H1 (cell line): Measurements from ENCODE around the gene GP9. TPM values are rescaled to one million over a fixed set of nuclear protein-coding genes. Genes with fewer than 3 reads are reported as not detected.

Experiments used
- CTCF ChIA-PET: fragments of 300-600 bp; sonication (Branson Sonifier 250); formaldehyde crosslinking; loops from one replicate; lab custom pipeline; 2021; ENCODE audit not compliant: partially characterized antibody; lab: Charles Lee
- POLR2A ChIA-PET: fragments of 300-600 bp; sonication (Branson Sonifier 250); formaldehyde crosslinking; loops from one replicate; lab custom pipeline; 2021; ENCODE audit warnings: inconsistent platforms; ENCODE audit not compliant: partially characterized antibody; lab: Charles Lee
- DNase-seq, 2 experiments: peaks; one replicate each; pipeline versions ENCODE4 v3.0.0 to v3.0.0-alpha.2; 2010 to 2022; ENCODE audit warnings: low spot score in 2 of 2, low read depth in 1 of 2, mixed read lengths in 1 of 2
- FAIRE-seq: peaks from 2 replicates; lab custom pipeline; 2011; peaks lifted over from hg19 to GRCh38; lab: Jason Lieb, UNC
- H2AFZ ChIP-seq: 2 replicates; pipeline ENCODE4 v1.8.1; 2012; ENCODE audit warnings: low read length, inconsistent platforms
- H2AK5ac ChIP-seq: 2 replicates; pipeline ENCODE4 v1.6.1; 2013; ENCODE audit warnings: low read depth, low read length
- H2BK120ac ChIP-seq: replicated peaks from 2 replicates; pipeline ENCODE3; 2013; ENCODE audit warnings: low read depth, low read length, inconsistent platforms
- H2BK12ac ChIP-seq: 2 replicates; pipeline ENCODE4 v1.6.1; 2013; ENCODE audit warnings: low read depth, low read length
- H2BK15ac ChIP-seq: 2 replicates; pipeline ENCODE4 v1.6.1; 2013; ENCODE audit warnings: low read length
- H2BK20ac ChIP-seq: 2 replicates; pipeline ENCODE4 v1.6.1; 2013; ENCODE audit warnings: low read length
- H2BK5ac ChIP-seq: 2 replicates; pipeline ENCODE4 v1.6.1; 2013; ENCODE audit warnings: low read depth, low read length
- H3K14ac ChIP-seq: 2 replicates; pipeline ENCODE4 v1.6.1; 2013; ENCODE audit warnings: inconsistent platforms; ENCODE audit not compliant: insufficient read length
- H3K18ac ChIP-seq: 2 replicates; pipeline ENCODE4 v1.6.1; 2013; ENCODE audit warnings: low read length; ENCODE audit errors: extremely low read depth
- H3K23ac ChIP-seq: 2 replicates; pipeline ENCODE4 v1.6.1; 2013; ENCODE audit warnings: inconsistent platforms; ENCODE audit not compliant: insufficient read length
- H3K23me2 ChIP-seq: 2 replicates; pipeline ENCODE4 v1.6.1; 2013; ENCODE audit warnings: low read depth, low read length
- H3K27ac ChIP-seq: 2 replicates; pipeline ENCODE4 v1.6.1; 2011; ENCODE audit warnings: low read depth, low read length, inconsistent platforms
- H3K27me3 ChIP-seq, 4 experiments: replicated peaks in 1 of 4; 1 replicate in 1 of 4; 2 replicates in 3 of 4; pipeline versions ENCODE4 v1.6.1 to v1.8.1; 2011 to 2013; ENCODE audit warnings: low read length in 3 of 4, mild to moderate bottlenecking in 3 of 4, inconsistent platforms in 2 of 4, mixed read lengths in 2 of 4, moderate library complexity in 1 of 4; ENCODE audit not compliant: control insufficient read depth in 3 of 4, insufficient read depth in 3 of 4; ENCODE audit errors: extremely low read depth in 1 of 4
- H3K36me3 ChIP-seq, 4 experiments: 2 replicates each; pipeline versions ENCODE4 v1.6.1 to v1.8.1; 2011 to 2013; ENCODE audit warnings: mild to moderate bottlenecking in 4 of 4, low read length in 3 of 4, moderate library complexity in 2 of 4, control low read depth in 1 of 4, inconsistent platforms in 1 of 4; ENCODE audit not compliant: insufficient read depth in 4 of 4, control insufficient read depth in 2 of 4
- H3K4ac ChIP-seq: replicated peaks from 2 replicates; pipeline ENCODE3; 2013; ENCODE audit warnings: low read length, low read depth, mixed read lengths, inconsistent platforms; ENCODE audit not compliant: insufficient read length
- H3K4me1 ChIP-seq, 4 experiments: replicated peaks in 1 of 4; 1 replicate in 1 of 4; 2 replicates in 3 of 4; pipeline versions ENCODE4 v1.6.1 to v1.8.1; 2011 to 2013; ENCODE audit warnings: low read length in 3 of 4, inconsistent platforms in 2 of 4, mixed read lengths in 1 of 4; ENCODE audit not compliant: insufficient read depth in 4 of 4, control insufficient read depth in 3 of 4
- H3K4me2 ChIP-seq, 2 experiments: 2 replicates each; pipeline versions ENCODE4 v1.6.1 to v1.8.1; 2011 to 2013; ENCODE audit warnings: low read depth in 2 of 2, low read length in 2 of 2, control low read depth in 1 of 2, inconsistent platforms in 1 of 2, mild to moderate bottlenecking in 1 of 2; ENCODE audit not compliant: insufficient read depth in 1 of 2
- H3K4me3 ChIP-seq, 4 experiments: fragments of 200-600, 300-600 bp in 1 of 4; sonication (generic), shearing (Covaris generic), sonication (Bioruptor Twin) in 1 of 4; 2 replicates each; pipeline versions ENCODE4 v1.5.1 to v1.8.1; 2011 to 2016; ENCODE audit warnings: low read length in 4 of 4, low read depth in 3 of 4, control low read depth in 2 of 4, inconsistent platforms in 2 of 4, mild to moderate bottlenecking in 2 of 4, mixed read lengths in 1 of 4, moderate library complexity in 1 of 4; ENCODE audit not compliant: insufficient read depth in 2 of 4; ENCODE audit errors: extremely low read depth in 1 of 4
- H3K56ac ChIP-seq: replicated peaks from 2 replicates; pipeline ENCODE3; 2013; ENCODE audit warnings: low read depth, mild to moderate bottlenecking, mixed read lengths, low read length, inconsistent platforms; ENCODE audit not compliant: insufficient read length
- H3K79me1 ChIP-seq: 2 replicates; pipeline ENCODE4 v1.6.1; 2013; ENCODE audit warnings: low read depth, low read length, control low read depth
- H3K79me2 ChIP-seq, 2 experiments: 2 replicates each; pipeline versions ENCODE4 v1.6.1 to v1.8.1; 2012 to 2013; ENCODE audit warnings: low read length in 2 of 2, mild to moderate bottlenecking in 2 of 2, inconsistent platforms in 1 of 2; ENCODE audit not compliant: insufficient read depth in 2 of 2, control insufficient read depth in 1 of 2
- H3K9ac ChIP-seq, 4 experiments: replicated peaks in 1 of 4; 1 replicate in 1 of 4; 2 replicates in 3 of 4; pipeline versions ENCODE4 v1.6.1 to v1.8.1; 2011 to 2013; ENCODE audit warnings: low read depth in 3 of 4, low read length in 3 of 4, control low read depth in 2 of 4, mild to moderate bottlenecking in 2 of 4, moderate library complexity in 2 of 4, inconsistent platforms in 1 of 4; ENCODE audit errors: extremely low read depth in 1 of 4
- H3K9me3 ChIP-seq, 2 experiments: 2 replicates each; pipeline versions ENCODE4 v1.6.1 to v1.8.1; 2012 to 2013; ENCODE audit warnings: mild to moderate bottlenecking in 2 of 2, moderate library complexity in 2 of 2, control low read depth in 1 of 2, inconsistent platforms in 1 of 2, low read depth in 1 of 2, low read length in 1 of 2, mixed read lengths in 1 of 2; ENCODE audit not compliant: insufficient read depth in 2 of 2
- H4K20me1 ChIP-seq, 2 experiments: replicated peaks in 1 of 2; 2 replicates each; pipeline versions ENCODE3 to v1.8.1; 2011 to 2013; ENCODE audit warnings: inconsistent platforms in 2 of 2, low read length in 2 of 2, mild to moderate bottlenecking in 1 of 2; ENCODE audit not compliant: insufficient read depth in 2 of 2, control insufficient read depth in 1 of 2
- H4K5ac ChIP-seq: 2 replicates; pipeline ENCODE4 v1.6.1; 2013; ENCODE audit warnings: low read length, low read depth, mixed read lengths, inconsistent platforms; ENCODE audit not compliant: insufficient read length
- H4K8ac ChIP-seq: 2 replicates; pipeline ENCODE4 v1.8.0; 2013; ENCODE audit warnings: mild to moderate bottlenecking, moderate library complexity, low read length, inconsistent platforms; ENCODE audit not compliant: insufficient read depth; ENCODE audit errors: extremely low read depth
- H4K91ac ChIP-seq: replicated peaks from 2 replicates; pipeline ENCODE3; 2013; ENCODE audit warnings: low read length, mixed read lengths, inconsistent platforms; ENCODE audit not compliant: insufficient read length
- BCL11A ChIP-seq, 2 experiments: IDR thresholded peaks; one replicate each; pipeline ENCODE4 v1.6.1; 2011; ENCODE audit warnings: low read depth in 2 of 2, low read length in 2 of 2, mild to moderate bottlenecking in 2 of 2
- CEBPB ChIP-seq: IDR thresholded peaks from 2 replicates; pipeline ENCODE4 v1.6.1; 2012; ENCODE audit warnings: low read depth, low read length
- EZH2 ChIP-seq: fragments of 200-600 bp; sonication (generic); IDR thresholded peaks from 2 replicates; pipeline ENCODE4 v1.7.1; 2012; ENCODE audit warnings: low read depth, mild to moderate bottlenecking, moderate library complexity, low read length, inconsistent platforms; ENCODE audit not compliant: severe bottlenecking
- POLR2AphosphoS5 ChIP-seq: IDR thresholded peaks from 2 replicates; pipeline ENCODE4 v1.6.1; 2011; ENCODE audit warnings: low read depth, low read length
- TCF12 ChIP-seq: IDR thresholded peaks from 2 replicates; pipeline ENCODE4 v1.6.1; 2011; ENCODE audit warnings: low read depth, mild to moderate bottlenecking, low read length
- WGBS, 2 experiments: shearing (Covaris generic) in 1 of 2; methylation state at CpG; one replicate each; pipeline versions ENCODE4 v1.1.6 to v1.1.7; 2013 to 2015; ENCODE audit warnings: low lambda C conversion rate in 2 of 2, mixed read lengths in 2 of 2, inconsistent platforms in 1 of 2, low coverage in 1 of 2, missing lambda C conversion rate in 1 of 2; ENCODE audit not compliant: insufficient replicate concordance in 2 of 2, insufficient coverage in 1 of 2, insufficient read length in 1 of 2; ENCODE audit errors: extremely low coverage in 1 of 2, missing lambda C conversion rate in 1 of 2; 5-methylcytosine and 5-hydroxymethylcytosine counted together
- polyA plus RNA-seq, 7 experiments: library from polyadenylated mRNA; depleted of rRNA in 3 of 7; stranded (reverse) in 5 of 7; unstranded in 2 of 7; fragments of >200 nt in 5 of 7; fragments of 200-250 nt in 2 of 7; gene quantifications; 1 replicate in 5 of 7; 2 replicates in 1 of 7; 4 replicates in 1 of 7; pipeline versions ENCODE4 v1.2.1 to v1.2.3, GENCODE V29; 2011 to 2013; ENCODE audit warnings: missing spikeins in 2 of 7, mixed read lengths in 2 of 7
- total RNA-seq: library from RNA; stranded (reverse); fragmentation: NEBNext Ultra II Directional; extraction: Animal tissue kit (Norgen Biotek cat#: 25700); gene quantifications from 2 replicates; pipeline ENCODE4 v1.2.1, GENCODE V29; 2021

GP9 gene
- total and polyA plus RNA-seq, 2 of the 8 experiments (the other 6 are each of a cell fraction or from before 2014, with no cell fraction given) = not detected

DNA sequence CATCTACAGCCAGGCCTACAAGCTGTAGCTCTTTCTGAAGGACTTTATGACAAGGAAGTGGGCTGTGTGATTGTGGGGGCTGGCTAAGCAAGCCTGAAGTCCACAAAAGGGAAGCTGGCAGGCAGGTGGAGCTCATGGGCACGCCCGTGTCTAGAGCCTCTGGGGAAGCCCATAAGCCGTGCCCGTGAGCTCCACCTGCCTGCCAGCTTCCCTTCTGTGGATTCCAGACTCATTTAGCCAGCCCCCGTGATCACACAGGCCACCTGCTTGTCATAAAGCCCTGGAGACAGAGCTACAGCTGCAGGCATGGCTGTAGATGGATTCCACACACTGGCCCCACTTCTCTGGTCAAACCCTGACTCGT, 44.2 kb upstream of the GP9 start:
- H3K79me2 ChIP-seq = no peaks in the 10 kb centered on the region
- no peaks in the 10 kb centered on the region for H3K9me3 ChIP-seq
- H4K5ac ChIP-seq = no peak overlapping the region
- H3K23ac ChIP-seq = no peak overlapping the region
- DNase-seq (no peak), FAIRE-seq (no peak)
- H3K27ac ChIP-seq = no peak overlapping the region
- H3K18ac ChIP-seq = no peak overlapping the region
- WGBS, 2 experiments = 85% methylated on average over 6 of the region's 6 CpGs; no CpG with 5 or more reads in 1 of the 2 experiments
- H2BK20ac ChIP-seq = no peak overlapping the region
- H2BK120ac ChIP-seq = no peak overlapping the region
- H3K14ac ChIP-seq = no peak overlapping the region
- peak overlapping the region; percentile 4; the same call in 1 of the 2 replicates for H2BK15ac ChIP-seq
- no peaks in the 10 kb centered on the region for H3K36me3 ChIP-seq
- H3K4me2 ChIP-seq = no peak overlapping the region
- no peak overlapping the region for H3K4ac ChIP-seq
- no peak overlapping the region for H4K8ac ChIP-seq
- ChIA-PET POLR2A (interaction anchor here (1.1 to 1.4 kb wide), 2 partner anchors 10 to 14 kb away, joined by 3 read pairs; no protein-coding TSS in a partner anchor), CTCF (interaction anchor here (0.8 to 3.5 kb wide), 13 partner anchors 9 to 228 kb away, joined by 3 to 25 read pairs (median 4); partner anchors contain the start of gene GP9)
- H4K20me1 ChIP-seq = no peaks in the 10 kb centered on the region
- no peak for TF ChIP-seq POLR2AphosphoS5
- TF ChIP-seq TCF12 = no peak
- no peak for TF ChIP-seq EZH2
- TF ChIP-seq BCL11A (IDR thresholded peaks at IDR 0.05; ENCODE audit: low read depth in 2 of 2, low read length in 2 of 2) = no peak
- TF ChIP-seq CEBPB = no peak
- H3K4me3 ChIP-seq = no peak overlapping the region
- H2AFZ ChIP-seq = no peak overlapping the region
- H2AK5ac ChIP-seq = no peak overlapping the region
- no peak overlapping the region for H2BK5ac ChIP-seq
- peaks cover 0 to 7% (median 1%) of the 10 kb centered on the region in 4 experiments; a peak in 2 of 7 replicates for H3K4me1 ChIP-seq
- H2BK12ac ChIP-seq = no peak overlapping the region
- no peak overlapping the region for H4K91ac ChIP-seq
- peaks cover 0 to 4% (median 0%) of the 10 kb centered on the region in 4 experiments; a peak in 1 of 7 replicates for H3K27me3 ChIP-seq
- no peaks in the 10 kb centered on the region for H3K23me2 ChIP-seq
- H3K9ac ChIP-seq = no peak overlapping the region
- no peak overlapping the region for H3K56ac ChIP-seq
- no peaks in the 10 kb centered on the region for H3K79me1 ChIP-seq
